MM.1S (cell line): ENCODE results near the gene TOR1AIP2.

Experiments
- DNase-seq: peaks from one replicate; pipeline ENCODE4 v3.0.0-alpha.2; 2015
- H2AFZ ChIP-seq: fragments of 300-600 bp; sonication (generic); 2 replicates; pipeline ENCODE4 v1.6.0; 2016; ENCODE audit warnings: antibody characterized with exemption, low read length
- H3F3A ChIP-seq: fragments of 300-600 bp; sonication (generic); 2 replicates; pipeline ENCODE4 v1.6.1; 2016; ENCODE audit warnings: mild to moderate bottlenecking, antibody characterized with exemption, low read length, moderate library complexity, mixed read lengths; ENCODE audit not compliant: insufficient read depth
- H3K27ac ChIP-seq: fragments of 300-600 bp; sonication (generic); 2 replicates; pipeline ENCODE4 v1.5.1; 2016; ENCODE audit warnings: mild to moderate bottlenecking, low read length
- H3K27me3 ChIP-seq: fragments of 300-600 bp; sonication (generic); replicated peaks from 2 replicates; pipeline ENCODE4 v1.6.0; 2016; ENCODE audit warnings: low read length; ENCODE audit not compliant: insufficient read depth
- H3K36me3 ChIP-seq: fragments of 300-600 bp; sonication (generic); replicated peaks from 2 replicates; pipeline ENCODE4 v1.6.1; 2016; ENCODE audit warnings: mild to moderate bottlenecking, low read length, mixed read lengths; ENCODE audit not compliant: insufficient read depth
- H3K4me1 ChIP-seq: fragments of 300-600 bp; sonication (generic); 2 replicates; pipeline ENCODE4 v1.6.1; 2016; ENCODE audit warnings: low read length, mixed read lengths
- H3K4me2 ChIP-seq: fragments of 300-600 bp; sonication (generic); 2 replicates; pipeline ENCODE4 v1.6.0; 2016; ENCODE audit warnings: low read depth, low read length
- H3K4me3 ChIP-seq: fragments of 300-600 bp; sonication (generic); 2 replicates; pipeline ENCODE4 v1.5.1; 2016; ENCODE audit warnings: low read length, mixed read lengths
- H3K79me2 ChIP-seq: fragments of 300-600 bp; sonication (generic); 2 replicates; pipeline ENCODE4 v1.6.1; 2016; ENCODE audit warnings: mixed run types, low read length, mixed read lengths
- H3K9ac ChIP-seq: fragments of 300-600 bp; sonication (generic); 2 replicates; pipeline ENCODE4 v1.6.1; 2016; ENCODE audit warnings: low read length, mixed read lengths
- H3K9me2 ChIP-seq: fragments of 300-600 bp; sonication (generic); replicated peaks from 2 replicates; pipeline ENCODE4 v1.6.1; 2016; ENCODE audit warnings: mild to moderate bottlenecking, low read length, mixed read lengths; ENCODE audit not compliant: insufficient read depth
- H3K9me3 ChIP-seq: fragments of 300-600 bp; sonication (generic); replicated peaks from 2 replicates; pipeline ENCODE4 v1.6.1; 2016; ENCODE audit warnings: mild to moderate bottlenecking, low read length, mixed read lengths; ENCODE audit not compliant: insufficient read depth
- H4K20me1 ChIP-seq: fragments of 300-600 bp; sonication (generic); 2 replicates; pipeline ENCODE4 v1.6.1; 2016; ENCODE audit warnings: mild to moderate bottlenecking, low read length, moderate library complexity, mixed read lengths; ENCODE audit not compliant: insufficient read depth
- EZH2 ChIP-seq: fragments of 300-600 bp; sonication (generic); optimal IDR thresholded peaks from 2 replicates; pipeline ENCODE3; 2017; ENCODE audit warnings: low read depth, mild to moderate bottlenecking, antibody characterized with exemption, low read length, mixed read lengths
- EZH2phosphoT487 ChIP-seq: fragments of 300-600 bp; sonication (generic); IDR thresholded peaks from 2 replicates; pipeline ENCODE4 v1.6.1; 2018; ENCODE audit warnings: antibody characterized with exemption, low read length
- TF ChIP-seq, protein P1 (sequence below): fragments of 300-600 bp; sonication (generic); IDR thresholded peaks from 2 replicates; pipeline ENCODE4 v1.5.1; 2016; ENCODE audit warnings: antibody characterized with exemption, low read length, mixed read lengths

The TOR1AIP2 gene

DNA sequence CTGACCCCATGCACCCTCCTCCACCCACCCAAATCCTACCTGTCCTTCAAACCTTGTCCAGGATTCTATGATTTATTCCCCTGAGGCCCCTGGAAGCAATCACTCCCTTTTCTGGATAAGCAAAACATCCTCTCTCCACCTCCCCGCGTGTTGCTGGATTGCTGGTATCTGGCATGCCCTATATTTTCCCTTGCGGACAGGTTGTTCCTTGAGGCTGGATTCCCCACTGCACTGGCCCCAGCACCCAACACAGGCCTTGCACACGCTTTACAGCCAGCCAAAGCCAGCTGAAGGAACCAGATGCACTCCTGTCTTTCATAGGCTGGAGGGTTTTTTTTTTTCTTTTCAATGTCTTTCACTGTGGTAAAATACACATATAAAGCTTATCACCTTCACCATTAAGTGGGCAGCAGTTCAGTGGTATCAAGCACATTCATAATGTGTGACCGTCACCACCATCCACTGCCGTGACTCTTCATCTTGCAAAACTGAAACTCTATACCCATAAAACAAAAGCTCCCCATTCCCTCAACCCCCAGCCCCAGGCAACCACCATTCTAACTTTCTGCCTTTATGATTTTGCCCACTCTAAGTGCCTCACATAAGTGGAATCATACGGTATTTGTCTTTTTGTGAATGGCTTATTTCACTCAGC, 50.9 kb downstream of the TOR1AIP2 start:
- H3K27ac ChIP-seq, result no peak overlapping the region
- peaks cover 23% of the 10 kb centered on the region for H3K4me1 ChIP-seq
- H3K4me2 ChIP-seq, result no peak overlapping the region
- TF ChIP-seq EZH2phosphoT487, result no peak
- TF ChIP-seq EZH2, result no peak
- TF ChIP-seq, protein P1, sequence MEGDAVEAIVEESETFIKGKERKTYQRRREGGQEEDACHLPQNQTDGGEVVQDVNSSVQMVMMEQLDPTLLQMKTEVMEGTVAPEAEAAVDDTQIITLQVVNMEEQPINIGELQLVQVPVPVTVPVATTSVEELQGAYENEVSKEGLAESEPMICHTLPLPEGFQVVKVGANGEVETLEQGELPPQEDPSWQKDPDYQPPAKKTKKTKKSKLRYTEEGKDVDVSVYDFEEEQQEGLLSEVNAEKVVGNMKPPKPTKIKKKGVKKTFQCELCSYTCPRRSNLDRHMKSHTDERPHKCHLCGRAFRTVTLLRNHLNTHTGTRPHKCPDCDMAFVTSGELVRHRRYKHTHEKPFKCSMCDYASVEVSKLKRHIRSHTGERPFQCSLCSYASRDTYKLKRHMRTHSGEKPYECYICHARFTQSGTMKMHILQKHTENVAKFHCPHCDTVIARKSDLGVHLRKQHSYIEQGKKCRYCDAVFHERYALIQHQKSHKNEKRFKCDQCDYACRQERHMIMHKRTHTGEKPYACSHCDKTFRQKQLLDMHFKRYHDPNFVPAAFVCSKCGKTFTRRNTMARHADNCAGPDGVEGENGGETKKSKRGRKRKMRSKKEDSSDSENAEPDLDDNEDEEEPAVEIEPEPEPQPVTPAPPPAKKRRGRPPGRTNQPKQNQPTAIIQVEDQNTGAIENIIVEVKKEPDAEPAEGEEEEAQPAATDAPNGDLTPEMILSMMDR, result no peak
- H2AFZ ChIP-seq, result no peak overlapping the region
- no peak overlapping the region for H3K9ac ChIP-seq
- no peaks in the 10 kb centered on the region for H3K27me3 ChIP-seq
- H3K9me3 ChIP-seq, result no peaks in the 10 kb centered on the region
- no peaks in the 10 kb centered on the region for H4K20me1 ChIP-seq
- H3K4me3 ChIP-seq, result no peak overlapping the region
- no peaks in the 10 kb centered on the region for H3K9me2 ChIP-seq
- H3K79me2 ChIP-seq, result no peaks in the 10 kb centered on the region
- DNase-seq, result no peak
- peaks cover 18% of the 10 kb centered on the region for H3F3A ChIP-seq
- H3K36me3 ChIP-seq, result no peaks in the 10 kb centered on the region

DNA sequence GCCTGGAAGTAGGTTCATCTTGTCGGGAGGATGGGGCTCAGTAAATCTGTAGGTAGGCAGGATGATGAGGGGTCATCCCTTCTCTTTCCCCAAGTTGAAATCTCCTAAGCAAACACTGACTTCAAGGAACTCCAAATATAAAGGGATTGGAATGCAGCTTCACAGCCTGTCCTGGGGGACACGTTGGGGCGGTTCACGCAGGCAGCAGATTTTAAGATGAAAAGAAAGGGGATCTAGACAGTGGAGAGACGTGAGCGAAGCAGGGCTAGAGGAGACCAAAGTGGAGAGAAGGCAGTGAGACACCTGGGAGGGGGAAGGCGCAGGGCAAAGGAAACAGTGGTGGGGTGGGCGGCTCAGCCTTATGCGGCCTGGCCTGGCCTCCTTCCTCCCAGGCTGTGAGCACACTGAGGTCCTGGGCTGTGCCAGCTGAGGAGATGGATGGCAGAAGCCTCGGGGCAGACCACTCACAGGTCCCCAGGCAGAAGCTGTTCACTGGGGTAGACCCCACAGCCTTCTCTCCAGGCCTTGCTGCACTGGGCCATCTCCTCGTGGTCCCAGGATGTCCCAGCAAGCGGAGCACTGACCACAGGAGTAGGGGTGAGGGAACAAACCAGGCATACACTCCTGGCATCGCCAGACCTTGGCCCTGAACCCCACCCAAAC, 51.7 kb downstream of the TOR1AIP2 start:
- Histone ChIP-seq H3K9ac (no peak overlapping the region), H3K27me3 (no peaks in the 10 kb centered on the region), H4K20me1 (no peaks in the 10 kb centered on the region), H3F3A (peaks cover 10% of the 10 kb centered on the region), H3K4me2 (no peak overlapping the region), H3K27ac (no peak overlapping the region), H3K79me2 (no peaks in the 10 kb centered on the region), H3K4me1 (peaks cover 20% of the 10 kb centered on the region), H3K36me3 (no peaks in the 10 kb centered on the region), H3K4me3 (no peak overlapping the region), H3K9me2 (no peaks in the 10 kb centered on the region), H2AFZ (no peak overlapping the region), H3K9me3 (no peaks in the 10 kb centered on the region)
- TF ChIP-seq EZH2, result no peak
- TF ChIP-seq EZH2phosphoT487, result no peak
- TF ChIP-seq, protein P1, result no peak
- DNase-seq, result no peak

DNA sequence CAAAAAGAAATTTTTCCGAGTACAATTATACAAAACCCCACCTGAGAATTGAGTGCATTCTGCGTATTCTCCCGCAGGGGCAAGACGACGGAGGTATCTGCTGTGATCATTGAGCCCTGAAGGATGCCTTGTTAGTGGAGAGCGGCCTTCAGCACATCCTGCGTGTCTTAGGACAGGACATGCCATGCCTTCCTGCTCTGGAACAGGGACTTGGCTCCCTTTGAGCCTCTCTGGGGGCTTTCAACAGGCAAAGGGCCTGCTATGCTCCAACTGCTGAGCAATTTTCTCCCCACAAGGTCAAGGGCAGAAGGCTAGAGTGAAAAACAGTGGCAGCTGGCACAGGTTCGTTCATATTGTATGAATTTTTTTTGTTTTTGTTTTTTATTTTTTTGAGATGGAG, 52.4 kb downstream of the TOR1AIP2 start:
- H2AFZ ChIP-seq, result no peak overlapping the region
- peaks cover 15% of the 10 kb centered on the region; the same call in 1 of the 2 replicates for H3K4me1 ChIP-seq
- H3K9me3 ChIP-seq, result no peaks in the 10 kb centered on the region
- H3K79me2 ChIP-seq, result no peaks in the 10 kb centered on the region
- no peak overlapping the region for H3K4me2 ChIP-seq
- no peak overlapping the region for H3K27ac ChIP-seq
- DNase-seq, result no peak
- no peaks in the 10 kb centered on the region for H3K36me3 ChIP-seq
- H4K20me1 ChIP-seq, result no peaks in the 10 kb centered on the region
- H3K9me2 ChIP-seq, result no peaks in the 10 kb centered on the region
- H3F3A ChIP-seq, result peaks cover 5% of the 10 kb centered on the region; the same call in 1 of the 2 replicates
- H3K9ac ChIP-seq, result no peak overlapping the region
- no peak overlapping the region for H3K4me3 ChIP-seq
- TF ChIP-seq EZH2phosphoT487, result no peak
- TF ChIP-seq EZH2, result no peak
- TF ChIP-seq, protein P1, result no peak
- H3K27me3 ChIP-seq, result no peaks in the 10 kb centered on the region
